Measurements from ENCODE around the gene HKDC1.

HKDC1 gene

DNA sequence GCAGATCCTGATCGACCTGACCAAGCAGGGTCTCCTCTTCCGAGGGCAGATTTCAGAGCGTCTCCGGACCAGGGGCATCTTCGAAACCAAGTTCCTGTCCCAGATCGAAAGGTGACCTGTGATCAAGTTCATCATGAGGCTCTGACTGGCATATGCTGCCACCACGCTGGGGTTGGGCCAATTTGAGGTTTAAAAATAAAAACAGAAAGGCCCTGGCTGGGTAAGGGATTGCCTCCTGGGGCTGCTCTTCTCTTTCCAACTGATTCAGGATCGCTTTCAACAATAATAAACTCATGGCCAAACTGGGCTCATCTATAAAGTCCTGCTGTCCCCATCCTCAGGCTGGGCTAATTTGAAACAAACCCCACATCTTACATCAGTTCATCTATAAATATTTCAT lies 41.1 kb downstream of the HKDC1 start:
- no peak for DNase-seq
- no peak for TF ChIP-seq CTCF (IDR thresholded peaks at IDR 0.05; ENCODE audit: low read depth, low read length)
- Histone ChIP-seq H3K4me1 (no peaks in the 10 kb centered on the region), H3K27me3 (no peaks in the 10 kb centered on the region), H3K4me3 (ENCODE audit: low read depth, low read length) (no peak overlapping the region), H3K36me3 (no peaks in the 10 kb centered on the region), H3K9me3 (no peaks in the 10 kb centered on the region)

DNA sequence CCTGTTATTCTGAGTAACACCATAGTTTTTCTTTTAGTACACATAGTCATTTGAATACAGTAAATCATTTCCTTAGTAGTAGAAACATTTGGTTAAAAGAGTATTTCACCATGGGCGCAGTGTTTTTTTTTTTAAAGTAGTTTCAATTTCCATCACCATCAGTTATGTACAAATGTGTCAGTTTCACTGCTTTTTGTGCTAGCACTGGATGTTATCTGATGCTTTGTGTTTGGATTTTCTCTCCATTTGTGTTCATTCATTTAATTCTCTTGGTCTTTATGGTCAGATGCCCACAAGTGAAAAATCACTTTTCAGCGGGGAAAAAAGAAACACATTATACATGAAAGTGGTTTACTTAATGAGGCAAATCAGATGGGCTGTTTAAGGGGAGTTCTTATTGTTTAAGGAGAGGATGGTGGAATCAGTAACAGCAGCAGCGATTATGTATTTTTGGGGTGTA lies 42.2 kb downstream of the HKDC1 start:
- Histone ChIP-seq H3K27me3 (no peaks in the 10 kb centered on the region), H3K4me3 (ENCODE audit: low read depth, low read length) (no peak overlapping the region), H3K9me3 (no peaks in the 10 kb centered on the region), H3K36me3 (no peaks in the 10 kb centered on the region), H3K4me1 (no peaks in the 10 kb centered on the region)
- no peak for DNase-seq
- TF ChIP-seq CTCF (IDR thresholded peaks at IDR 0.05; ENCODE audit: low read depth, low read length), result no peak

DNA sequence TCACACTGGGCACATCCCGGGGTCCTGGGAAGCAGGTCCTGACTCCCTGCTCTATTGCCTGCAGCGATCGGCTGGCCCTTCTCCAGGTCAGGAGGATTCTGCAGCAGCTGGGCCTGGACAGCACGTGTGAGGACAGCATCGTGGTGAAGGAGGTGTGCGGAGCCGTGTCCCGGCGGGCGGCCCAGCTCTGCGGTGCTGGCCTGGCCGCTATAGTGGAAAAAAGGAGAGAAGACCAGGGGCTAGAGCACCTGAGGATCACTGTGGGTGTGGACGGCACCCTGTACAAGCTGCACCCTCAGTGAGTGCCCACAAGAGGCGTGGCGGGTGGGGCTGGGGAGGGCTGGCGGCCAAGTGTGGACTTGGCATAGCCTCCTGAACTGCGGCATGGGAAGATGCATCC lies 45.4 kb downstream of the HKDC1 start:
- TF ChIP-seq CTCF (IDR thresholded peaks at IDR 0.05; ENCODE audit: low read depth, low read length), result no peak
- no peaks in the 10 kb centered on the region for H3K36me3 ChIP-seq
- H3K27me3 ChIP-seq, result no peaks in the 10 kb centered on the region
- H3K4me1 ChIP-seq, result no peaks in the 10 kb centered on the region
- no peak for DNase-seq
- H3K9me3 ChIP-seq, result no peaks in the 10 kb centered on the region
- H3K4me3 ChIP-seq (ENCODE audit: low read depth, low read length), result no peak overlapping the region

- Histone ChIP-seq H3K4me1 (no peaks in the 10 kb centered on the region), H3K36me3 (no peaks in the 10 kb centered on the region), H3K4me3 (ENCODE audit: low read depth, low read length) (no peak overlapping the region), H3K27me3 (no peaks in the 10 kb centered on the region), H3K9me3 (no peaks in the 10 kb centered on the region)
- no peak for DNase-seq
- TF ChIP-seq CTCF (IDR thresholded peaks at IDR 0.05; ENCODE audit: low read depth, low read length), result no peak
These were observed 48.8 kb downstream of the HKDC1 start for GRCh38 chr10:69268761-69269416.

DNA sequence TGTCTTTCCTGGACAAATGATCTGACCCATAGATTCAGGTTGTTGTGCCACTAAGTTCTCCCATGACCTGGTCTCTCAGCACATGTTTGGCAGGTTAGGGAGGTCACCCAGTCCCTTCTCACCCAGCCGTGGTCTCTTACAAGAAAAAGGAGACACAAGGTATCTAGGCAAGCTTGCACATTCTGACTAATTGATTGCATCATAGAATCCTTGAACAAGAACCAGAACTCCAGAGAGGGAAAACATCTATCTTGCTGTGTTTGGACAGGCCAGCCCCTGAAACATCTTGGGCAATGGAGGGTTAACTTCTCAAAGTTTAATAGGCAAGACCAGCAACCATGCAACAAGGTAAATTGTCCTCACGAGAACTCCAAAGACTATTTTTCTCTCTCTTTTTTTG lies 49.6 kb downstream of the HKDC1 start:
- no peak for TF ChIP-seq CTCF (IDR thresholded peaks at IDR 0.05; ENCODE audit: low read depth, low read length)
- DNase-seq, result no peak
- H3K27me3 ChIP-seq, result no peaks in the 10 kb centered on the region
- H3K4me1 ChIP-seq, result no peaks in the 10 kb centered on the region
- no peak overlapping the region for H3K4me3 ChIP-seq (ENCODE audit: low read depth, low read length)
- no peaks in the 10 kb centered on the region for H3K9me3 ChIP-seq
- H3K36me3 ChIP-seq, result no peaks in the 10 kb centered on the region

- no peak for TF ChIP-seq CTCF (IDR thresholded peaks at IDR 0.05; ENCODE audit: low read depth, low read length)
- no peaks in the 10 kb centered on the region for H3K4me1 ChIP-seq
- H3K27me3 ChIP-seq, result no peaks in the 10 kb centered on the region
- no peaks in the 10 kb centered on the region for H3K36me3 ChIP-seq
- no peaks in the 10 kb centered on the region for H3K9me3 ChIP-seq
- no peak overlapping the region for H3K4me3 ChIP-seq (ENCODE audit: low read depth, low read length)
- DNase-seq, result no peak
These were observed 50.9 kb downstream of the HKDC1 start for GRCh38 chr10:69270990-69271389.
